Measurements from ENCODE around the gene ANGPTL2.

The ANGPTL2 gene

GRCh38 chr9:127093319-127094020, 29.0 kb downstream of the ANGPTL2 start:
- DNase-seq (ENCODE audit: low spot score): no peak

GRCh38 chr9:127092041-127092608, 30.3 kb downstream of the ANGPTL2 start:
- no peak for DNase-seq (ENCODE audit: low spot score)

GRCh38 chr9:127091526-127091925, 30.9 kb downstream of the ANGPTL2 start:
- no peak for DNase-seq (ENCODE audit: low spot score)

GRCh38 chr9:127090341-127090985, 32.0 kb downstream of the ANGPTL2 start:
- DNase-seq (ENCODE audit: low spot score): no peak

GRCh38 chr9:127089631-127090081, 32.8 kb downstream of the ANGPTL2 start:
- DNase-seq (ENCODE audit: low spot score): no peak

- DNase-seq (ENCODE audit: low spot score): no peak
Observed at GRCh38 chr9:127088724-127089615, 33.5 kb downstream of the ANGPTL2 start.

GRCh38 chr9:127087836-127088235, 34.6 kb downstream of the ANGPTL2 start:
- no peak for DNase-seq (ENCODE audit: low spot score)

- no peak for DNase-seq (ENCODE audit: low spot score)
Observed at GRCh38 chr9:127087411-127087810, 35.0 kb downstream of the ANGPTL2 start.

GRCh38 chr9:127086771-127087170, 35.7 kb downstream of the ANGPTL2 start:
- DNase-seq (ENCODE audit: low spot score): no peak

GRCh38 chr9:127085186-127085585, 37.2 kb downstream of the ANGPTL2 start:
- DNase-seq (ENCODE audit: low spot score): no peak

- DNase-seq (ENCODE audit: low spot score): no peak
Observed at GRCh38 chr9:127084076-127085039, 38.1 kb downstream of the ANGPTL2 start.

- no peak for DNase-seq (ENCODE audit: low spot score)
Observed at GRCh38 chr9:127083138-127083980, 39.1 kb downstream of the ANGPTL2 start.

- no peak for DNase-seq (ENCODE audit: low spot score)
Observed at GRCh38 chr9:127081250-127082185, 40.9 kb downstream of the ANGPTL2 start.

GRCh38 chr9:127079446-127080140, 42.8 kb downstream of the ANGPTL2 start:
- no peak for DNase-seq (ENCODE audit: low spot score)

- no peak for DNase-seq (ENCODE audit: low spot score)
Observed at GRCh38 chr9:127078988-127079387, 43.4 kb downstream of the ANGPTL2 start.

GRCh38 chr9:127078336-127078735, 44.1 kb downstream of the ANGPTL2 start:
- no peak for DNase-seq (ENCODE audit: low spot score)

- DNase-seq (ENCODE audit: low spot score): no peak
Observed at GRCh38 chr9:127077644-127077946, 44.8 kb downstream of the ANGPTL2 start.

GRCh38 chr9:127076860-127077643, 45.4 kb downstream of the ANGPTL2 start:
- no peak for DNase-seq (ENCODE audit: low spot score)

All from RKO (cell line).